ENCODE data around the gene MCAT. TPM values are rescaled to one million over a fixed set of nuclear protein-coding genes. Genes with fewer than 3 reads are reported as not detected.

Gene MCAT
- total RNA-seq, 1 donor from 2014 or later = 11.8 TPM

DNA sequence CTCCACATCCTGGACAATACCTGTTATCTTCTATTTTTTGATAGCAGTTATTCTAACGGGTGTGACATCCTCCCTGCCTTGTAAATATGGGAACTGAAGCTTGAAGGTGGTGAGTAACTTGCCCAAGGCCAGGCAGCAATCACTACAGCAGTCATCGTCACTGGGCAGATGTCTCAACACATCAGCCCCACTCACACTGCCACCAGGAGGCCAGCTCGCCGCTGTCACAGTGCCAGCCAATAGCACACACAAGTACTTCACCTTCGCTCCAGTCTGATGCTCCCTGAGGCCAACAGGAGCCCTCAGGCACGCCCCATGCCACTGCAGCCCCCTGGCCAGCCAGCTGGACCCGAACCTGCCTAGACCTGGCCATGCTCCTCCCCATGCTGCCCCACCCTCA lies 49.1 kb downstream of the MCAT start:
- Histone ChIP-seq H3K36me3 (ENCODE audit: control insufficient read depth, insufficient read depth, low read length) (no peaks in the 10 kb centered on the region), H3K27me3 (ENCODE audit: control insufficient read depth, insufficient read depth, low read length) (no peaks in the 10 kb centered on the region), H3K4me3 (ENCODE audit: low read depth, low read length) (no peak overlapping the region)
- peak; percentile 47 for TF ChIP-seq CTCF (IDR thresholded peaks at IDR 0.05; ENCODE audit: insufficient read depth, low read length, severe bottlenecking)
- peak; percentile 93 for FAIRE-seq
- DNase-seq (ENCODE audit: low read depth) = peak; percentile 78

GRCh38 chr22:43092085-43092484 lies 51.1 kb downstream of the MCAT start:
- Histone ChIP-seq H3K36me3 (ENCODE audit: control insufficient read depth, insufficient read depth, low read length) (no peaks in the 10 kb centered on the region), H3K27me3 (ENCODE audit: control insufficient read depth, insufficient read depth, low read length) (no peaks in the 10 kb centered on the region), H3K4me3 (ENCODE audit: low read depth, low read length) (no peak overlapping the region)
- TF ChIP-seq CTCF (IDR thresholded peaks at IDR 0.05; ENCODE audit: insufficient read depth, low read length, severe bottlenecking) = no peak
- FAIRE-seq = no peak
- DNase-seq (ENCODE audit: low read depth) = no peak

DNA sequence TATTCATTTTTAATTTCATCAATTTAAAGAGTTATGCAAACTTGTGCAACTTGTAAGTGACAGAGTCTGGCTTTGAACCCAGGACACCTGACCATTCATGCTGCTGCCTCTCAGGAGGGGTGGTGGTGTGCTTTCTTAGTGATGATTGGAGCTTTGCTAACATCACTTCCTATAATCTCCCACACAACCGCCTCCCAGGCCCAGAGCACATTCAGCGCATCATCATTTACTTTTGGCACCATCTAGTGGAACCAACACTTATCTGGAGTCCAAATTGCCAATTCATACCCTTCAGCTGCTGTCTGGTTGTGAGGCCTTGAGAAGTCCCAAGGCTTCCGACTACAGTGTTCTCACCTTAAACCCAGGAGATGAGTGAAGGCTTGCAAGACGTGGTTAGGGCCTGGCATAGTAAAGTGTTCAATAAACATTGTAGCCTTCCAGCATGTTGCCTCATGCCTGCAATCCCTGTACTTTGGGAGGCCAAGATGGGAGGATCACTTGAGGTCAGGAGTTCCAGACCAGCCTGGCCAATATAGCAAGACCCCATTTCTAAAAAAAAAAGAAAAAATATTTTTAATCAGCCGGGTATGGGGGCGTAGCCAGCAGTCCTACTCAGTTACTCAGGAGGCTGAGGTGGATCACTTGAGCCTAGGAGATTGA lies 52.9 kb downstream of the MCAT start:
- DNase-seq (ENCODE audit: low read depth) = peak; percentile 82

DNA sequence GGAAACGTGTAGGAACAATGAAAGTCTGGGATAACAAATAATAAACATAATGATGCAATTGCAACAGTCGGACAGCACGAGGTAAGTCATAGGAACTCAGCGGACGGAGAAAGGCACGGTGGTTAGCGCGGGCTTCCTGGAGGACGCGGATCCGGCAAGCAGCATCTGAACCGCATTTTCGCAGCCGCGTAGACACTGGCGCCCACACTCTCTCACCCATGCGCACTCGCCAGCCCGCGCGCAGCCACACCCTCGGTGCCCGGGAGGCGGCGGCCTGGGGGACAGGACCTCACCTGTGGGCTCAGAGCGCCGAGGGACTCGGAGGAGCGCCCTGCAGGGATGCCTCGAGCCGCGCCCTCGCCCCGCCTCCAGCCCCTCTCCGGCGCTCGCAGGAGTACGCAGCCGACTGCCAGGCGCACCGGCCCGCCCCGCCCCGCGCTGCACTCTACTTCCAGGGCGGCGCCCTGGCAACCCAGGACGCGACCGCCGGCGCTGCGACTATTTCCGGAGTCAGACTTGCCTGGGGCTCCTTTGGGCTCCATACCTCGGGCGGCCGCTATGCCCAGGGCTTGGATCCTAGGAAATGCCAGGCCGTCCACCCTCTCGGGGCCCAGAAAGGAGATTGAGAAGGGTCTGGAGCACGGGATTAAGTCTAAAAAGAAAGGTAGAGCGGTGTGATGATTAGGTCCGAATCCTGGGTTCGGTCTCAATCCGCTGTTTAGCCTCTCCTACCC lies 54.0 kb downstream of the MCAT start, which contains the start of gene TTLL1:
TTLL1 (minus strand) TSS at position 408 of the 734 bp plus-strand sequence. CDS start 13,805 bp downstream, outside the sequence.
- TF ChIP-seq CTCF (IDR thresholded peaks at IDR 0.05; ENCODE audit: insufficient read depth, low read length, severe bottlenecking) = no peak
- Histone ChIP-seq H3K36me3 (ENCODE audit: control insufficient read depth, insufficient read depth, low read length) (peaks cover 2% of the 10 kb centered on the region), H3K27me3 (ENCODE audit: control insufficient read depth, insufficient read depth, low read length) (no peaks in the 10 kb centered on the region), H3K4me3 (ENCODE audit: low read depth, low read length) (peak within 1 kb of the TSS; percentile 43)
- FAIRE-seq (no peak), DNase-seq (ENCODE audit: low read depth) (peak; percentile 55)

More for the DNA sequence above, 52.9 kb downstream of the MCAT start:
- FAIRE-seq = peak; percentile 68
- Histone ChIP-seq H3K27me3 (ENCODE audit: control insufficient read depth, insufficient read depth, low read length) (no peaks in the 10 kb centered on the region), H3K36me3 (ENCODE audit: control insufficient read depth, insufficient read depth, low read length) (peaks cover 2% of the 10 kb centered on the region), H3K4me3 (ENCODE audit: low read depth, low read length) (no peak overlapping the region)
- peak; percentile 68 for TF ChIP-seq CTCF (IDR thresholded peaks at IDR 0.05; ENCODE audit: insufficient read depth, low read length, severe bottlenecking)

DNA sequence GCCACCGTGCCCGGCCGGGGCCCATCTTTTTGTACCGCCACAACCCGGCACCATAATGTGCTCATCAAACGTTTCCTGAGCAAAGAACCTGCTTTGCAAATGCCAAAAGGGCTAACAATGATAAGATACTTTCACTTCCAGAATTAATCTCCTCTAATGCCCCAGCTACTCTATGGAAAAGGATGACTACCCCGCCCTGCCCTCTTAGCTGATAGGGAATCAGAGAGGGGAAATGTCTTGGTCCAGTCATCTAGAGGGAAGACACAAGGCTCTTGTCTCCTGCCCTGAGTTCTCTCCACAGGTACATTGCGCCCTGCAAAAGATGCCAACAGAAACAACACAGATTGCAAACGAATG lies 54.6 kb downstream of the MCAT start:
- Histone ChIP-seq H3K36me3 (ENCODE audit: control insufficient read depth, insufficient read depth, low read length) (peaks cover 2% of the 10 kb centered on the region), H3K4me3 (ENCODE audit: low read depth, low read length) (peak overlapping the region; percentile 43), H3K27me3 (ENCODE audit: control insufficient read depth, insufficient read depth, low read length) (no peaks in the 10 kb centered on the region)
- FAIRE-seq (no peak), DNase-seq (ENCODE audit: low read depth) (no peak)
- no peak for TF ChIP-seq CTCF (IDR thresholded peaks at IDR 0.05; ENCODE audit: insufficient read depth, low read length, severe bottlenecking)
